PFSK-1 (cell line): ENCODE measurements around the gene NNAT.

Experiments used
- POLR2AphosphoS5 ChIP-seq: IDR thresholded peaks from 2 replicates; pipeline ENCODE4 v1.6.1; 2012; ENCODE audit warnings: low read depth, mild to moderate bottlenecking, control low read depth, low read length, moderate library complexity
- REST ChIP-seq, 2 experiments: IDR thresholded peaks; 2 replicates each; pipeline versions ENCODE4 v1.6.1 to v1.8.0; 2011 to 2012; ENCODE audit warnings: low read depth in 2 of 2, low read length in 2 of 2, control low read depth in 1 of 2, inconsistent platforms in 1 of 2, mild to moderate bottlenecking in 1 of 2, moderate library complexity in 1 of 2; ENCODE audit not compliant: insufficient read depth in 1 of 2
- SIN3A ChIP-seq: IDR thresholded peaks from 2 replicates; pipeline ENCODE4 v1.6.1; 2012; ENCODE audit warnings: mild to moderate bottlenecking, low read length, moderate library complexity, borderline replicate concordance; ENCODE audit not compliant: insufficient read depth
- TAF1 ChIP-seq: IDR thresholded peaks from 2 replicates; pipeline ENCODE4 v1.6.1; 2012; ENCODE audit warnings: low read length, control low read depth, borderline replicate concordance; ENCODE audit not compliant: insufficient read depth

- TF ChIP-seq SIN3A, result no peak
- TF ChIP-seq POLR2AphosphoS5, result no peak
- TF ChIP-seq REST (IDR thresholded peaks at IDR 0.05; ENCODE audit: insufficient read depth in 1 of 2, low read depth in 2 of 2, low read length in 2 of 2), result no peak
- TF ChIP-seq TAF1, result no peak
These were observed 45.8 kb upstream of the NNAT start for GRCh38 chr20:37475252-37475651.
